AG04449 (cell line): ENCODE data around the gene ALG6.

Source experiments
- CTCF ChIA-PET: fragments of 350-600 bp; formaldehyde crosslinking; extraction: SDS; loops from one replicate; lab custom pipeline; 2021; ENCODE audit warnings: antibody characterized with exemption; lab: Yijun Ruan, JAX
- POLR2A ChIA-PET: fragments of 400-600, 350-600 bp; formaldehyde crosslinking; extraction: SDS; loops from one replicate; lab custom pipeline; 2020; ENCODE audit warnings: antibody characterized with exemption, inconsistent platforms; lab: Yijun Ruan, JAX
- DNase-seq: peaks from one replicate; pipeline ENCODE4 v3.0.0-alpha.2; 2010; ENCODE audit warnings: low read depth, low spot score
- H3K4me3 ChIP-seq: 2 replicates; pipeline ENCODE4 v1.5.1; 2011; ENCODE audit warnings: low read depth, mild to moderate bottlenecking, control low read depth, low read length
- CTCF ChIP-seq: IDR thresholded peaks from one replicate; pipeline ENCODE4 v1.5.1; 2011; ENCODE audit warnings: mild to moderate bottlenecking, moderate library complexity, low read length, control low read depth, inconsistent platforms; ENCODE audit not compliant: insufficient read depth; ENCODE audit errors: missing control alignments

ALG6 gene

GRCh38 chr1:63367215-63368103 lies at the start of gene ALG6:
Gene ALG6 (plus strand): TSS chr1:63367627. CDS start chr1:63370978, 3,351 bp downstream.
- peak; percentile 23 for DNase-seq
- peak; percentile 29 for TF ChIP-seq CTCF
- POLR2A ChIA-PET, result no interaction called here
- CTCF ChIA-PET, result no interaction called here
- peak within 1 kb of the TSS; percentile 97 for H3K4me3 ChIP-seq

DNA sequence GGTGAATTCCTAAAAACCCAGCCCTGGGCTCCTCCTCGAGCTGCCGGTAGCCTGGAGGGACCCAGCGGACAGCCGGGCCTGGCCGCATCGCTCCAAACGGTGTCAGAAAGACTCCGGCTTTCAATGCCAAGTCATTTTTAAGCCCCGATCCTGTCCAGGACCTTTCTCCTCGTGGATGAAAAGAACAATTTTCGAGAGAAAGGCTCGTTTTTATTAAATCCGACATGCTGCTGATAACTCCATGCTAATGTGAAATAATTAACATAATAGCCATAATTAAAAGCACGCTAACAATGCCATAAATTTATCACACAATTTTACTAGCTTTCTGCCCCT lies 49.6 kb upstream of the ALG6 start:
- ChIA-PET CTCF (interaction anchor here (0.8 to 1.3 kb wide), 2 partner anchors 11 to 929 kb away, joined by 3 read pairs; no protein-coding TSS in a partner anchor), POLR2A (no interaction called here)
- TF ChIP-seq CTCF, result no peak
- DNase-seq, result no peak
- H3K4me3 ChIP-seq, result no peak overlapping the region

DNA sequence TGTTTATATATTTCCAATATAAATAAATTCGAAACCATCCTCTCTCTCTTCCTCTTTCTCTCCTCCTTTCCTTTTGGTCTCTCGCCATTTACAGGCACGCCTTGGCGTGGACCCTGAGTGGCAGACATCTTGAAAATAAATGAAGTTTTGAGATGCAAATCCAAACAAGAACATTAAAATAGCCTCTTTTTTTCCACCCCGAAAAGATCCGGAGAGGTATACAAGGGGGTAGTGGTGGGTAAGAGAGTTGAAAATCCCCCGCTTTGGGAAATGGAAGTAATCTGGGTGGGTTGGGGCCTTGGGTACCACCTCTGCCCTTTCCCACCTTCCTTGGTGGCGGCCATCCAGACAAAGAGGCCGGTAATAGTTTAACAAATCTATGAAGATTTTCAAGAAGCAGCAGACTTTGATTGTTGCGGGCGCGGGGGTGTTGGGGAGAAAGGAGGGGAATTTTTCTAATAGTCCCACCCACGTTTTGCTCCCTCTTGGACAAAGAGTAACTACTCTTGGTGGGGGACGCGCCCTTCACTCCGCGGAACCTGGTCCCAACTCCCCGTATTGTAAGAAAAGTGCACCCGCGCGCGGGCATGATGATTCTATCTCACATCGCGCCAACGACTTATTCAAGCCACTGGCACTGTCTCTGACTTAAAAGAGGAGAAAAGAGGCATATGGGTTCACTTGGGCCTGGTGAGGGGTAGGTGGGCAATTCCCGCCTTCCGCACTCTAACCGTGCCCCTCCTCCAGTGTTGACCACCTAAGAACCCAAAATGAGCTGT lies 49.0 kb upstream of the ALG6 start:
- TF ChIP-seq CTCF, result no peak
- DNase-seq, result no peak
- ChIA-PET CTCF (interaction anchor here (0.8 kb wide), 1 partner anchor 10 kb away, joined by 3 read pairs; no protein-coding TSS in a partner anchor), POLR2A (no interaction called here)
- no peak overlapping the region for H3K4me3 ChIP-seq

- no peak overlapping the region for H3K4me3 ChIP-seq
- no peak for TF ChIP-seq CTCF
- no peak for DNase-seq
- ChIA-PET CTCF (no interaction called here), POLR2A (interaction anchor here (0.6 kb wide), 1 partner anchor 156 kb away, joined by 3 read pairs; no protein-coding TSS in a partner anchor)
Measured at GRCh38 chr1:63319046-63320021, 48.1 kb upstream of the ALG6 start.

- no peak overlapping the region for H3K4me3 ChIP-seq
- DNase-seq, result no peak
- TF ChIP-seq CTCF, result no peak
- ChIA-PET CTCF (no interaction called here), POLR2A (no interaction called here)
Measured at GRCh38 chr1:63320022-63320721, 47.3 kb upstream of the ALG6 start.
